GM12878 (cell line): Measurements from ENCODE around the gene SPTY2D1.

ENCODE experiments used
- CEBPZ ChIP-seq: fragments of 150-350 bp; IDR thresholded peaks from 2 replicates; pipeline ENCODE4 v1.6.1; 2016; ENCODE audit warnings: low read depth, low read length
- CHD2 ChIP-seq: IDR thresholded peaks from 2 replicates; pipeline ENCODE4 v1.6.1; 2011; ENCODE audit warnings: low read depth, low read length, improper control_type of control experiment, borderline replicate concordance
- CREB1 ChIP-seq: IDR thresholded peaks from 2 replicates; pipeline ENCODE4 v1.6.1; 2012; ENCODE audit warnings: low read depth, mild to moderate bottlenecking, inconsistent platforms
- CTCF ChIP-seq, 3 experiments: IDR thresholded peaks in 2 of 3; conservative IDR thresholded peaks in 1 of 3; 2 replicates each; pipeline ENCODE4 v1.5.1; 2011; ENCODE audit warnings: low read depth in 3 of 3, low read length in 3 of 3, mild to moderate bottlenecking in 3 of 3, control low read depth in 2 of 3, moderate library complexity in 2 of 3, inconsistent platforms in 1 of 3, mixed read lengths in 1 of 3; ENCODE audit not compliant: control insufficient read depth in 2 of 3, insufficient read depth in 1 of 3; ENCODE audit errors: extremely low read depth in 1 of 3
- GABPA ChIP-seq: IDR thresholded peaks from 2 replicates; pipeline ENCODE4 v1.6.1; 2014; ENCODE audit warnings: antibody characterized with exemption, low read depth, mild to moderate bottlenecking, inconsistent platforms
- MYB ChIP-seq: fragments of 150-350 bp; IDR thresholded peaks from 2 replicates; pipeline ENCODE4 v1.6.1; 2014; ENCODE audit warnings: mild to moderate bottlenecking, low read depth, low read length, borderline replicate concordance
- POLR2AphosphoS5 ChIP-seq: IDR thresholded peaks from 2 replicates; pipeline ENCODE4 v1.6.1; 2011; ENCODE audit warnings: mild to moderate bottlenecking, low read length, inconsistent platforms
- REST ChIP-seq: IDR thresholded peaks from 2 replicates; pipeline ENCODE4 v1.6.1; 2012; ENCODE audit warnings: mild to moderate bottlenecking, low read depth, low read length
- SMAD1 ChIP-seq: fragments of 450-650 bp; IDR thresholded peaks from 2 replicates; pipeline ENCODE4 v1.6.1; 2018; ENCODE audit warnings: mild to moderate bottlenecking, low read depth; ENCODE audit not compliant: partially characterized antibody
- TCF7 ChIP-seq: IDR thresholded peaks from 2 replicates; pipeline ENCODE4 v1.6.1; 2014; ENCODE audit warnings: antibody characterized with exemption, borderline replicate concordance
- ZBTB40 ChIP-seq: fragments of 450-650 bp; IDR thresholded peaks from 2 replicates; pipeline ENCODE4 v1.6.1; 2016; ENCODE audit warnings: mild to moderate bottlenecking, moderate library complexity, borderline replicate concordance
- ZNF217 ChIP-seq: fragments of 450-650 bp; IDR thresholded peaks from 2 replicates; pipeline ENCODE4 v1.6.1; 2017; ENCODE audit warnings: antibody characterized with exemption, mild to moderate bottlenecking

- no peak for TF ChIP-seq SMAD1
- no peak for TF ChIP-seq CTCF (IDR thresholded peaks at IDR 0.05 in 2 of 3, conservative IDR thresholded peaks at IDR 0.05 in 1 of 3; ENCODE audit: control insufficient read depth in 2 of 3, extremely low read depth in 1 of 3, insufficient read depth in 1 of 3, low read depth in 3 of 3, low read length in 3 of 3)
- no peak for TF ChIP-seq CEBPZ
- TF ChIP-seq POLR2AphosphoS5: no peak
- no peak for TF ChIP-seq CHD2
- no peak for TF ChIP-seq ZBTB40
- TF ChIP-seq GABPA: no peak
- TF ChIP-seq CREB1: no peak
- no peak for TF ChIP-seq MYB
- TF ChIP-seq ZNF217: no peak
- TF ChIP-seq TCF7: no peak
- no peak for TF ChIP-seq REST
Observed at GRCh38 chr11:18677560-18677959, 43.4 kb upstream of the SPTY2D1 start.
